NCI-H526 (cell line): ENCODE measurements around the gene KDM3B.
A peak's percentile ranks its signal among the peaks of the same experiment; 100 is the strongest.
"Not testable (repeated sequence)": the region's sequence is repeated elsewhere in the genome, so short reads cannot be mapped to it uniquely, and the experiment has no call there.

Experiments
- DNase-seq, 2 experiments: peaks; one replicate each; lab custom pipeline; 2025; lab: John Stamatoyannopoulos, UW

Gene KDM3B

GRCh38 chr5:138351056-138351455 lies 1.4 kb upstream of the KDM3B start:
- DNase-seq: no peak

GRCh38 chr5:138351517-138351916 lies 968 bp upstream of the KDM3B start:
- DNase-seq: no peak

GRCh38 chr5:138352722-138353559 lies 456 bp downstream of the KDM3B start:
- DNase-seq: peak; percentile 63 to 81

GRCh38 chr5:138353560-138354080 lies 1.1 kb downstream of the KDM3B start:
- DNase-seq: no peak

- no peak for DNase-seq
Measured at GRCh38 chr5:138354387-138354786, 1.9 kb downstream of the KDM3B start.

- DNase-seq: peak; percentile 52 to 59
Measured at GRCh38 chr5:138354926-138355378, 2.5 kb downstream of the KDM3B start.

GRCh38 chr5:138359621-138360020 lies 7.1 kb downstream of the KDM3B start:
- DNase-seq: no peak

- no peak for DNase-seq
Measured at GRCh38 chr5:138360941-138361452, 8.5 kb downstream of the KDM3B start.

GRCh38 chr5:138364576-138364975 lies 12.1 kb downstream of the KDM3B start:
- no peak for DNase-seq

- peak; percentile 12 to 20 for DNase-seq
Measured at GRCh38 chr5:138366632-138367382, 14.3 kb downstream of the KDM3B start.

- no peak for DNase-seq
Measured at GRCh38 chr5:138369261-138369660, 16.8 kb downstream of the KDM3B start.

- no peak for DNase-seq
Measured at GRCh38 chr5:138369706-138370105, 17.2 kb downstream of the KDM3B start.

- DNase-seq: no peak
Measured at GRCh38 chr5:138370537-138370936, 18.1 kb downstream of the KDM3B start.

GRCh38 chr5:138371454-138371853 lies 19.0 kb downstream of the KDM3B start:
- no peak for DNase-seq

GRCh38 chr5:138372225-138372624 lies 19.7 kb downstream of the KDM3B start:
- no peak for DNase-seq

- DNase-seq: no peak
Measured at GRCh38 chr5:138372653-138373052, 20.2 kb downstream of the KDM3B start.

- no peak for DNase-seq
Measured at GRCh38 chr5:138382347-138382746, 29.9 kb downstream of the KDM3B start.

GRCh38 chr5:138385660-138386059 lies 33.2 kb downstream of the KDM3B start:
- DNase-seq: no peak

GRCh38 chr5:138386290-138386689 lies 33.8 kb downstream of the KDM3B start:
- DNase-seq: no peak

GRCh38 chr5:138389332-138389731 lies 36.8 kb downstream of the KDM3B start:
- DNase-seq: no peak

GRCh38 chr5:138389911-138390310 lies 37.4 kb downstream of the KDM3B start:
- not testable (repeated sequence) for DNase-seq

- no peak for DNase-seq
Measured at GRCh38 chr5:138391859-138392386, 39.4 kb downstream of the KDM3B start.
